ENCODE results near the gene TMEM107. TPM values are rescaled to one million over a fixed set of nuclear protein-coding genes. Genes with fewer than 3 reads are reported as not detected.

The TMEM107 gene
- total RNA-seq, 1 experiment from 2014 or later = 30.1 TPM

GRCh38 chr17:8166731-8167130, 9.4 kb downstream of the TMEM107 start:
- ChIA-PET POLR2A (no interaction called here), RAD21 (ENCODE audit: low non-redundant PET in 1 of 2, low total read pairs in 2 of 2, uncharacterized antibody in 2 of 2, unreplicated experiment in 2 of 2) (no interaction called here), CTCF (interaction anchor here (1.3 kb wide), 1 partner anchor 48 kb away, joined by 3 read pairs; no protein-coding TSS in a partner anchor)
- Histone ChIP-seq H3K4me2 (ENCODE audit: low read length) (no peak overlapping the region), H3K9ac (ENCODE audit: low read length) (no peak overlapping the region), H3K9me3 (ENCODE audit: control insufficient read depth in 1 of 2, insufficient read depth in 1 of 2, low read depth in 1 of 2, low read length in 2 of 2) (no peaks in the 10 kb centered on the region), H3K27ac (ENCODE audit: low read depth, low read length) (no peak overlapping the region), H3K4me1 (ENCODE audit: control insufficient read depth in 1 of 2, insufficient read depth in 2 of 2, low read length in 2 of 2) (peaks cover 20 to 25% of the 10 kb centered on the region in 2 experiments), H2AFZ (ENCODE audit: low read depth, low read length, poor library complexity, severe bottlenecking) (no peak overlapping the region), H3K9me2 (ENCODE audit: insufficient read depth) (no peaks in the 10 kb centered on the region), H3K36me3 (ENCODE audit: control insufficient read depth in 1 of 2, insufficient read depth in 2 of 2, low read length in 2 of 2) (no peaks in the 10 kb centered on the region), H3K27me3 (ENCODE audit: insufficient read depth, low read length) (no peaks in the 10 kb centered on the region), H4K20me1 (ENCODE audit: insufficient read depth) (no peaks in the 10 kb centered on the region), H3K4me3 (replicated peaks in 1 of 2; ENCODE audit: low read depth in 1 of 2, low read length in 2 of 2) (no peak overlapping the region), H3K79me2 (ENCODE audit: insufficient read depth, low read length) (peaks cover 9% of the 10 kb centered on the region)
- BruUV-seq (replicated peaks) = no TSS peak
- ATAC-seq (no peak), DNase-seq (ENCODE audit: low read depth, low spot score) (no peak)
- intact Hi-C loops (cut with micrococcal nuclease) = no loop called here
- TF ChIP-seq FOSL1 (IDR thresholded peaks at IDR 0.05; ENCODE audit: low read depth) (no peak), ZBTB33 (IDR thresholded peaks at IDR 0.05; ENCODE audit: extremely low read depth, insufficient replicate concordance, low read length) (no peak), JUND (IDR thresholded peaks at IDR 0.05) (no peak), SP1 (IDR thresholded peaks at IDR 0.05; ENCODE audit: low read depth) (no peak), CTCF (IDR thresholded peaks at IDR 0.05 in 2 of 3, conservative IDR thresholded peaks at IDR 0.05 in 1 of 3; ENCODE audit: borderline replicate concordance in 1 of 3, insufficient read depth in 1 of 3, low read depth in 2 of 3, low read length in 2 of 3) (no peak), RAD21 (IDR thresholded peaks at IDR 0.05; ENCODE audit: low read depth) (no peak), POLR2AphosphoS5 (IDR thresholded peaks at IDR 0.05; ENCODE audit: low read depth, low read length) (no peak)
